GM13976 (cell line): Measurements from ENCODE around the gene PPM1B.
"Not testable (repeated sequence)": the region's sequence is repeated elsewhere in the genome, so short reads cannot be mapped to it uniquely, and the experiment has no call there.

Experiments used
- DNase-seq: peaks from one replicate; pipeline ENCODE4 v3.0.0; 2012; ENCODE audit warnings: low spot score
- in situ Hi-C: fragments of 300-500 bp; cut with MboI; formaldehyde crosslinking; loops from one replicate; pipeline ENCODE4 v1.12.0; 2022; ENCODE audit warnings: low sequenced_read_pairs, mixed read lengths, inconsistent platforms; ENCODE audit not compliant: unreplicated experiment
- TF ChIP-seq, protein P1 (sequence below): IDR thresholded peaks from 2 replicates; pipeline ENCODE4 v1.5.1; 2012; ENCODE audit warnings: borderline replicate concordance, mild to moderate bottlenecking; ENCODE audit not compliant: insufficient read depth; ENCODE audit errors: extremely low read depth, missing control alignments, control extremely low read depth

Gene PPM1B

DNA sequence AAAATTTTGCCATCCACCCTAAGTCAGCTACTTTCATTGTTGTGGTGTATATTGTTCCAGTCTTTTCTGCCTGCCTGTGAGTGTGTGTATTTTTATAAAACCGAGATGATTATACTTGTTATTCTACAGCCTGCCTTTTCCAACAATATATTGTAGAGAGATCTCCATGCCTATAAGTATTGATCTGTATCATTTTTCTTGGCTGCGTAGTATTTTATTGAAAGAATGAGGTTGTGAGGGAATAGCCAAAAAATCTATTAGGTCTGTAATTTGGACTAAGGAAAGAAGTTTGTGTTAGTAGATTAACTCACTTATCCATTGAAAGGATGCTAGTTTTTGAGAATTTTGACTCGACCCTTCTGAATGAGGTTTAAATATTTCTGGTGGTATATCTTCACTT, 34.9 kb downstream of the PPM1B start:
- DNase-seq = no peak
- TF ChIP-seq, protein P1, sequence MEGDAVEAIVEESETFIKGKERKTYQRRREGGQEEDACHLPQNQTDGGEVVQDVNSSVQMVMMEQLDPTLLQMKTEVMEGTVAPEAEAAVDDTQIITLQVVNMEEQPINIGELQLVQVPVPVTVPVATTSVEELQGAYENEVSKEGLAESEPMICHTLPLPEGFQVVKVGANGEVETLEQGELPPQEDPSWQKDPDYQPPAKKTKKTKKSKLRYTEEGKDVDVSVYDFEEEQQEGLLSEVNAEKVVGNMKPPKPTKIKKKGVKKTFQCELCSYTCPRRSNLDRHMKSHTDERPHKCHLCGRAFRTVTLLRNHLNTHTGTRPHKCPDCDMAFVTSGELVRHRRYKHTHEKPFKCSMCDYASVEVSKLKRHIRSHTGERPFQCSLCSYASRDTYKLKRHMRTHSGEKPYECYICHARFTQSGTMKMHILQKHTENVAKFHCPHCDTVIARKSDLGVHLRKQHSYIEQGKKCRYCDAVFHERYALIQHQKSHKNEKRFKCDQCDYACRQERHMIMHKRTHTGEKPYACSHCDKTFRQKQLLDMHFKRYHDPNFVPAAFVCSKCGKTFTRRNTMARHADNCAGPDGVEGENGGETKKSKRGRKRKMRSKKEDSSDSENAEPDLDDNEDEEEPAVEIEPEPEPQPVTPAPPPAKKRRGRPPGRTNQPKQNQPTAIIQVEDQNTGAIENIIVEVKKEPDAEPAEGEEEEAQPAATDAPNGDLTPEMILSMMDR = no peak
- in situ Hi-C loops = no loop called here

DNA sequence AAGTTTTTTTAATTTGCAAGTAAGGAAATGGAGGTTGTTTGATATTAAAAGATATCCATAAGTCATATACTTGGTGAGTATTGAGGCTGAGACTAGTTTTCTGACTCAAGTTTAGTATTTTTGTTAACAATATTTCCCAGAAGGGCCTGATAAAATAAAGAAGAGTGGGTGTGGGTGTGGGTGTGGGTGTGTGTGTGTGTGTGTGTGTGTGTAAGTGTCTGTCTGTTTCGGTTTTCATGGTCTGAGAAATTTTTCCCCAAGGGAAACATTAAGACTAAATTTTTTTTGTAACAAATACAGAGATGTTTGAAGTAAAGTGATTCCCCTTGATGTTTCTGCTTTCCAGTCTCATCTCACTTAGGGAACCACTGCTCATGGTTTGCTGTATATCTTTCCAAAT, 36.5 kb downstream of the PPM1B start:
- in situ Hi-C loops = no loop called here

DNA sequence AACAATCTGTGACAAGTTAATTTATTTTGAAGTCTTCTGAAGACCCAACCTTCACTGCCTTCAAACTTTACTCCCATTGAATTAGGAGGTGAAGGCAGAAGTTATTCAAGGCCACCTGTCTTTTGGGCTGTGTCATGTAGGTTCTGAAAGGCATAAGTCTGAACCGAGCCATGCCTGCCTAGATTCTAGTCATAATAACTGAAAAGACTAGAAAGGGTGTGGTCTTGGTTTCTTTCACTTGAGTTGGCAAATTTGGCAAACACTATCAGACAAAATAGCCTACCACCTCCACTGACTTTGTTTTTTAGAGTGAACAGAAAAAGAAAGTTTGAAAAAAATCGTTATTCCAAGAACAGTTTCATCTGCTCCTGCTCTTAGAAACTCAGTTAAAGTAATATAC, 38.4 kb downstream of the PPM1B start:
- TF ChIP-seq, protein P1 = no peak
- in situ Hi-C loops = no loop called here
- no peak for DNase-seq

More for the DNA sequence above, 36.5 kb downstream of the PPM1B start:
- DNase-seq = no peak
- TF ChIP-seq, protein P1 = no peak

DNA sequence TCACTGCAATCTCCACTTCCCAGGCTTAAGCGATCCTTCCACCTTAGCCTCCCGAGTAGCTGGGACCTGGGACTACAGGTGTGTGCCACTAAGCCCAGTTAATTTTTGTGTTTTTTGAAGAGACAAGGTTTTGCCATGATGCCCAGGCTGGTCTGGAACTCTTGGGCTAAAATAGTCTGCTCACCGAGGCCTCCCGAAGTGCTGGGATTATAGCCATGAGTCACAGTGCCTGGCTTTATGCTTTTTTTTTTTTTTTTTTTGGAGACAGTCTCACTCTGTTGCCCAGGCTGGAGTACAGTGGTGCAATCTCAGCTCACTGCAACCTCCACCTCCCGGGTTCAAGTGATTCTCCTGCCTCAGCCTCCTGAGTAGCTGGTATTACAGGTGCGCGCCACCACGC, 39.0 kb downstream of the PPM1B start:
- in situ Hi-C loops, DNase-seq: not testable (repeated sequence)

DNA sequence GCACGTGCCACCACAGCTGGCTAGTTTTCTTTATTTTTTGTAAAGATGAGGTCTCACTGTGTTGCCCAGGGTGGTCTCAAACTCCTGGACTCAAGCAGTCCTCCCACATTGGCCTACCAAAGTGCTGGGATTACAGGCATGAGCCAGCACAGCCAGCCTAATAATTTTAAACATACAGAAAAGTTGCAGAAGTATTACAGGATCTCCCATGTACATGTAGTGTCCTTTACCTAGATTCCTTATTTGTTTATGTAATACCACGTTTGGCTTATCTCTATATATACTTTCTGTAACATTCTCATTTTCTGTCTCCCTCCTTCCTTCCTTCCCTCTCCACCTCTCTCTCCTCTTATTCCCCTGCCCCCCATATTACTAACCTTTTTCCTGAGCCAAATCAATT, 41.7 kb downstream of the PPM1B start:
- TF ChIP-seq, protein P1 = no peak
- in situ Hi-C loops = no loop called here
- DNase-seq = no peak

DNA sequence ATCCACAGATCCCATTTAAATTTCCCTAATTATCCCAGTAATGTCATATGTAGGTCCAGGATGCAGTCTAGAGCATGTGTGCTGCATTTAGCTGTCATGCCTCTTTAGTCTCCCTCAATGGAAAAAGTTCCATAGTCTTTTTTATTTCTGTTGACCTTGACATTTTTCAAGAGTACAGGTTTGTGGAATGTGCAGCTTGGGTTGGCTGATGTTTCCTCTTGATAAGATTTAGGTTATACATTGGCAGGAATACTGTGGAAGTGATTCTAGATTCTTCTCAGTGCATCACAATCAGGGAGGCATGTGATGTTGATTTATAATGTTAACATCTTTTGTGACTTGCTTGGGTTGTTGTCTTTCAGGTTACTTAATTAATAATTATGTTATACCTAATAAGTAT, 42.5 kb downstream of the PPM1B start:
- no peak for DNase-seq
- TF ChIP-seq, protein P1 = no peak
- in situ Hi-C loops = no loop called here

DNA sequence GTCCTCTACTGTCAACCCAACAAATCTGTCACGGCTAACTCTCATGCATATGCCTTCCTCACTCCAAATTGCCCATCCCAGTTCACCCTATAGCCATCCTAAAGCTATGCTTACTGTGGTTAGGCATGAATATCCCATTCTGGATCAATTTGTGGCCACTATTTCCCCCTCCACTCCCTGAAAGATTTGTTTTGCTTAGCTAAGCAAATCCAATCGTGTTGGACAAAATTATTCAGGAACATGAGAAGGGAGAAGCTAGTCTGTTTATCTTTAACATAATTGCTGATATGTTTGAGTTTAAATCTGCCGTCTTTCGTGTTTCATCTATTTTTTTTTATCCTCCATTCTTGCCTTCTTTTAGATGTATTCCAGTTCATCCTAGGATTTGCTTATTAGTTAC, 43.6 kb downstream of the PPM1B start:
- TF ChIP-seq, protein P1 = no peak
- DNase-seq = no peak
- in situ Hi-C loops = no loop called here
